MCF 10A (cell line): ENCODE results near the gene REPIN1. TPM values are rescaled to one million over a fixed set of nuclear protein-coding genes. Genes with fewer than 3 reads are reported as not detected.
A peak's percentile ranks its signal among the peaks of the same experiment; 100 is the strongest.

Source experiments
- BruUV-seq: library from RNA; stranded (reverse); fragments of 400-500 nt; replicated peaks from 2 replicates; lab custom pipeline; 2021; lab: Mats Ljungman, UMichigan
- CTCF ChIA-PET: fragments of 300-600 bp; sonication (Branson Sonifier 250); formaldehyde crosslinking; extraction: SDS; loops from one replicate; lab custom pipeline; 2021; ENCODE audit warnings: antibody characterized with exemption, inconsistent platforms; lab: Yijun Ruan, JAX
- POLR2A ChIA-PET: fragments of 300-600, 350-650 bp; sonication (Branson Sonifier 250); formaldehyde crosslinking; extraction: SDS; loops from one replicate; lab custom pipeline; 2020; ENCODE audit warnings: antibody characterized with exemption, inconsistent platforms; lab: Yijun Ruan, JAX
- DNase-seq: peaks from one replicate; pipeline ENCODE4 v3.0.0-alpha.2; 2018; ENCODE audit not compliant: unreplicated experiment
- H3K27ac Mint-ChIP-seq: one replicate; pipeline ENCODE4 v1.8.0; 2022; ENCODE audit warnings: mild to moderate bottlenecking, low read depth, mixed read lengths; ENCODE audit not compliant: unreplicated experiment
- H3K27me3 Mint-ChIP-seq: one replicate; pipeline ENCODE4 v1.8.0; 2022; ENCODE audit warnings: mixed read lengths; ENCODE audit not compliant: insufficient read depth, unreplicated experiment
- H3K36me3 Mint-ChIP-seq: one replicate; pipeline ENCODE4 v1.8.0; 2022; ENCODE audit warnings: mild to moderate bottlenecking, moderate library complexity, mixed read lengths; ENCODE audit not compliant: insufficient read depth, unreplicated experiment
- H3K4me1 Mint-ChIP-seq: one replicate; pipeline ENCODE4 v1.8.0; 2022; ENCODE audit warnings: mixed read lengths; ENCODE audit not compliant: insufficient read depth, unreplicated experiment
- H3K4me3 Mint-ChIP-seq: one replicate; pipeline ENCODE4 v1.8.0; 2022; ENCODE audit warnings: mild to moderate bottlenecking, moderate library complexity, mixed read lengths; ENCODE audit not compliant: unreplicated experiment
- H3K9me3 Mint-ChIP-seq: one replicate; pipeline ENCODE4 v1.8.0; 2022; ENCODE audit warnings: mixed read lengths; ENCODE audit not compliant: unreplicated experiment
- CTCF ChIP-seq: fragments of 200-600 bp; IDR thresholded peaks from one replicate; pipeline ENCODE4 v1.8.0; 2022; ENCODE audit warnings: antibody characterized with exemption, mild to moderate bottlenecking; ENCODE audit not compliant: unreplicated experiment
- intact Hi-C: fragments of 100-400 bp; cut with micrococcal nuclease; formaldehyde crosslinking; loops from 2 replicates; pipeline ENCODE4 v1.14.1; 2022
- total RNA-seq: library from RNA; stranded (reverse); gene quantifications from 2 replicates; pipeline ENCODE4 v1.2.3, GENCODE V29; 2022

The REPIN1 gene
- total RNA-seq, 1 experiment from 2014 or later: 80.8 TPM

GRCh38 chr7:150406312-150406566 lies 37.6 kb downstream of the REPIN1 start:
- Mint-ChIP-seq H3K4me3 (peak overlapping the region; percentile 74), H3K36me3 (no peaks in the 10 kb centered on the region), H3K27me3 (no peaks in the 10 kb centered on the region), H3K4me1 (peaks cover 16% of the 10 kb centered on the region), H3K27ac (peak overlapping the region; percentile 25), H3K9me3 (no peaks in the 10 kb centered on the region)
- intact Hi-C loops: no loop called here
- TF ChIP-seq CTCF: no peak
- no TSS peak for BruUV-seq
- CTCF ChIA-PET: interaction anchor here (0.7 to 2.0 kb wide), 4 partner anchors 16 to 50 kb away, joined by 3 to 11 read pairs (median 6); no protein-coding TSS in a partner anchor
- no peak for DNase-seq
- POLR2A ChIA-PET: interaction anchor here (0.9 to 1.1 kb wide), 2 partner anchors 37 kb away, joined by 3 to 4 read pairs; partner anchors contain the start of gene REPIN1

GRCh38 chr7:150406567-150407421 lies 38.2 kb downstream of the REPIN1 start:
- no peaks in the 10 kb centered on the region for H3K9me3 Mint-ChIP-seq
- H3K4me3 Mint-ChIP-seq: peak overlapping the region; percentile 74
- POLR2A ChIA-PET: interaction anchor here (1.1 kb wide), 1 partner anchor 38 kb away, joined by 4 read pairs; the partner anchor contains the start of gene REPIN1
- no peak for TF ChIP-seq CTCF
- H3K36me3 Mint-ChIP-seq: no peaks in the 10 kb centered on the region
- intact Hi-C loops: no loop called here
- peak overlapping the region; percentile 25 for H3K27ac Mint-ChIP-seq
- no peak for DNase-seq
- CTCF ChIA-PET: interaction anchor here (0.5 to 2.0 kb wide), 5 partner anchors 15 to 1181 kb away, joined by 3 to 11 read pairs (median 3); no protein-coding TSS in a partner anchor
- no TSS peak for BruUV-seq
- H3K27me3 Mint-ChIP-seq: no peaks in the 10 kb centered on the region
- peaks cover 16% of the 10 kb centered on the region for H3K4me1 Mint-ChIP-seq

GRCh38 chr7:150407588-150408392 lies 39.2 kb downstream of the REPIN1 start:
- no peaks in the 10 kb centered on the region for H3K9me3 Mint-ChIP-seq
- DNase-seq: no peak
- intact Hi-C loops: no loop called here
- H3K27me3 Mint-ChIP-seq: no peaks in the 10 kb centered on the region
- no TSS peak for BruUV-seq
- POLR2A ChIA-PET: interaction anchor here (0.5 to 1.1 kb wide), 2 partner anchors 8 to 39 kb away, joined by 3 to 4 read pairs; partner anchors contain the start of gene REPIN1
- CTCF ChIA-PET: interaction anchor here (0.5 to 0.8 kb wide), 2 partner anchors 14 to 1008 kb away, joined by 3 read pairs; no protein-coding TSS in a partner anchor
- no peak for TF ChIP-seq CTCF
- H3K4me1 Mint-ChIP-seq: peaks cover 16% of the 10 kb centered on the region
- no peaks in the 10 kb centered on the region for H3K36me3 Mint-ChIP-seq
- H3K27ac Mint-ChIP-seq: no peak overlapping the region
- no peak overlapping the region for H3K4me3 Mint-ChIP-seq
